Bronchial epithelial cell (primary cell): ENCODE results near the gene RAD21L1. TPM values are rescaled to one million over a fixed set of nuclear protein-coding genes. Genes with fewer than 3 reads are reported as not detected.
"Not testable (repeated sequence)": the region's sequence is repeated elsewhere in the genome, so short reads cannot be mapped to it uniquely, and the experiment has no call there.

Source experiments
- DNase-seq: peaks from one replicate; pipeline ENCODE4 v3.0.0-alpha.2; 2010; ENCODE audit warnings: low read depth
- FAIRE-seq: peaks from 2 replicates; lab custom pipeline; 2011; peaks lifted over from hg19 to GRCh38; lab: Jason Lieb, UNC
- H3K27me3 ChIP-seq: 2 replicates; pipeline ENCODE4 v1.5.1; 2011; ENCODE audit warnings: low read length; ENCODE audit not compliant: control insufficient read depth, insufficient read depth
- H3K36me3 ChIP-seq: 2 replicates; pipeline ENCODE4 v1.5.1; 2011; ENCODE audit warnings: low read length; ENCODE audit not compliant: control insufficient read depth, insufficient read depth
- H3K4me3 ChIP-seq: 2 replicates; pipeline ENCODE4 v1.5.1; 2011; ENCODE audit warnings: mild to moderate bottlenecking, low read depth, low read length, control low read depth
- total RNA-seq: library from RNA; depleted of rRNA; stranded (reverse); fragments of >200 nt; gene quantifications from 2 replicates; pipeline ENCODE4 v1.2.1, GENCODE V29; 2014
- TF ChIP-seq, protein P1 (sequence below): IDR thresholded peaks from 2 replicates; pipeline ENCODE4 v1.5.1; 2011; ENCODE audit warnings: mild to moderate bottlenecking, moderate library complexity, low read length, control low read depth, inconsistent platforms; ENCODE audit not compliant: insufficient read depth, severe bottlenecking

Gene RAD21L1
- total RNA-seq, 1 donor from 2014 or later, result under 0.01 TPM

DNA sequence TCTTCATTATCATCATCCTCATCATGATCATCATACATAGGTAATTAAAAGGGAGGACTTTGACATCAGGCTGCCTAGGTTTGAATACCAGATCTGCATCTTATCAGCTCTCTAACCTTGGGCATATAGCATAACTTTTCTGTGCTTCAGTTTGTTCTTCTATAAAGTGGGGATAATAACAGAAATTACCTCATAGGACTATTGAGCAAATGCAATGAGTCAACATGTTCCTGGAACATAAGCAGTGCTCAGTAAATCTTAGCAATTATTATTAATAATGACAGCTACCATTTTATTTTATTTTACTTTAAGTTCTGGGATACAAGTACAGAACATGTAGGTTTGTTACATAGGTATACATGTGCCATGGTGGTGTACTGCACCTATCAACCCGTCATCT lies 15.3 kb upstream of the RAD21L1 start:
- Histone ChIP-seq H3K4me3 (no peak overlapping the region), H3K27me3 (peaks cover 3% of the 10 kb centered on the region), H3K36me3 (no peaks in the 10 kb centered on the region)
- DNase-seq (peak; percentile 46), FAIRE-seq (no peak)
- TF ChIP-seq, protein P1, sequence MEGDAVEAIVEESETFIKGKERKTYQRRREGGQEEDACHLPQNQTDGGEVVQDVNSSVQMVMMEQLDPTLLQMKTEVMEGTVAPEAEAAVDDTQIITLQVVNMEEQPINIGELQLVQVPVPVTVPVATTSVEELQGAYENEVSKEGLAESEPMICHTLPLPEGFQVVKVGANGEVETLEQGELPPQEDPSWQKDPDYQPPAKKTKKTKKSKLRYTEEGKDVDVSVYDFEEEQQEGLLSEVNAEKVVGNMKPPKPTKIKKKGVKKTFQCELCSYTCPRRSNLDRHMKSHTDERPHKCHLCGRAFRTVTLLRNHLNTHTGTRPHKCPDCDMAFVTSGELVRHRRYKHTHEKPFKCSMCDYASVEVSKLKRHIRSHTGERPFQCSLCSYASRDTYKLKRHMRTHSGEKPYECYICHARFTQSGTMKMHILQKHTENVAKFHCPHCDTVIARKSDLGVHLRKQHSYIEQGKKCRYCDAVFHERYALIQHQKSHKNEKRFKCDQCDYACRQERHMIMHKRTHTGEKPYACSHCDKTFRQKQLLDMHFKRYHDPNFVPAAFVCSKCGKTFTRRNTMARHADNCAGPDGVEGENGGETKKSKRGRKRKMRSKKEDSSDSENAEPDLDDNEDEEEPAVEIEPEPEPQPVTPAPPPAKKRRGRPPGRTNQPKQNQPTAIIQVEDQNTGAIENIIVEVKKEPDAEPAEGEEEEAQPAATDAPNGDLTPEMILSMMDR, result no peak

GRCh38 chr20:1212023-1212422 lies 13.8 kb upstream of the RAD21L1 start:
- Histone ChIP-seq H3K36me3 (no peaks in the 10 kb centered on the region), H3K27me3 (peaks cover 3% of the 10 kb centered on the region), H3K4me3 (no peak overlapping the region)
- no peak for FAIRE-seq
- TF ChIP-seq, protein P1, result no peak
- no peak for DNase-seq

DNA sequence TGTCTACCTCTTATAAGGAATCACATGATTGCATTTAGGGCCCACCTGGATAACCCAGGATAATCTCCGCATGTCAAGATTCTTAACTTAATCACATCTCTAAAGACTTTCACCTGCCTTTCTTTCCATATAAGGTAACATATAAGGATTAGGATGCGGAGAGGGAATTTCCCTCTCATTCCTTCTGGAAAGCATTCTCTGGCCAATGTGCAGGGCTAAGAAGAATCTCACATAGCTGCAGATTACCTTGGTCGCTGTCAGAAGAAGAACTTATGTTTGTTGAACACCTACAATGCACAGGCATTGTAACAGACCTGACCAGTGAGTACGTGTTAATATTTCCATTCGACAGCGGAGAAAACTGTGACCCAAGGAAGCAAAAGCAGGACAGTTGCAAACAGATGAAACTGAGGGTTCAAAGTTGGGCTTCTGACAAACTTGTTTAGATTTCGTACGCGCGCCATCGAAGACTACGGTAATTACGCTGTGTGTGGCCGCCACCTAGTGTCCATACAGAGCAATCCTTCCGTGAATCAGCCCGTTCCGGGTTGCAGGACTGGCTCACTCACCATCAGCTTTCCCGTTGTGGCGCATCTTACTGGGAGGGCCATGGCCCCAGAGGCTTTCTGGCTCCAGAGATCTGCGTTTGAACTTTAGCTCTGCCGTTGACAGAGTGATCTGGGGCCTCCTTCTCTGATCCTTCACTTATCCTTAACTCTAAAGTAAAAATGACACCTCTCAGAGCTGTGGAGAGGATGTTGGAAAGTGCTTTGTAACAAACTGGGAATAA lies 13.0 kb upstream of the RAD21L1 start:
- Histone ChIP-seq H3K36me3 (no peaks in the 10 kb centered on the region), H3K4me3 (no peak overlapping the region), H3K27me3 (peaks cover 1% of the 10 kb centered on the region)
- TF ChIP-seq, protein P1, result peak; percentile 91
- DNase-seq (peak; percentile 51), FAIRE-seq (no peak)

GRCh38 chr20:1214838-1215261 lies 11.0 kb upstream of the RAD21L1 start:
- Histone ChIP-seq H3K4me3 (no peak overlapping the region), H3K27me3 (no peaks in the 10 kb centered on the region), H3K36me3 (no peaks in the 10 kb centered on the region)
- no peak for FAIRE-seq
- TF ChIP-seq, protein P1, result no peak
- DNase-seq, result no peak

- TF ChIP-seq, protein P1, result no peak
- H3K36me3 ChIP-seq, result no peaks in the 10 kb centered on the region
- H3K27me3 ChIP-seq, result no peaks in the 10 kb centered on the region
- no peak overlapping the region for H3K4me3 ChIP-seq
- no peak for FAIRE-seq
- no peak for DNase-seq
Measured at GRCh38 chr20:1215386-1216170, 10.3 kb upstream of the RAD21L1 start.

DNA sequence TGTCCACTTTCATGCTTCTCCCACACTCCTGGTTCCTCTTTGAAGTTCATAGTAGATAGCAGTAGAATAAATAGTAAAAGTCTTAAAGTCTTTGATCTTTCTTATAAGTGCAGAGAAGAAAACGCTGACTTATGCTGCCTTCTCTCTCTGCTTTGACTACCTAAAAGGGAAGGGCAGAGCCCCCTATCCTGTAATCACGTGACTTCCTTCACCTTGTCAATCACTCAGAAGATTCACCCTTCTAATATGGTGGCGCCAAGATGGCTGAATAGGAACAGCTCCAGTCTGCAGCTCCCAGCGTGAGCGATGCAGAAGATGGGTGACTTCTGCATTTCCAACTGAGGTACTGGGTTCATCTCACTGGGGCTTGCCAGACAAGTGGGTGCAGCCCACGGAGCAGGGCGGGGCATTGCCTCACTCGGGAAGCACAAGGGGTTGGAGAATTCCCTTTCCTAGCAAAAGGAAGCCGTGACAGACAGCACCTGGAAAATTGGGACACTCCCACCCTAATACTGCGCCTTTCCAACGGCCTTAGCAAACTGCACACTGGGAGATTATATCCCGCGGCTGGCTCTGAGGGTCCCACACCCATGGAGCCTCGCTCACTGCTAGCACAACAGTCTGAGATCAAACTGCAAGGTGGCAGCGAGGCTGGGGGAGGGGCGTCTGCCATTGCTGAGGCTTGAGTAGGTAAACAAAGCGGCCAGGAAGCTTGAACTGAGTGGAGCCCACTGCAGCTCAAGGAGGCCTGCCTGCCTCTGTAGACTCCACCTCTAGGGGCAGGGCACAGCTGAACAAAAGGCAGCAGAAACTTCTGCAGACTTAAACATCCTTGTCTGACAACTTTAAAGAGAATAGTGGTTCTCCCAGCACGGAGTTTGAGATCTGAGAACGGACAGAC lies 9.1 kb upstream of the RAD21L1 start:
- not testable (repeated sequence) for FAIRE-seq, DNase-seq, H3K27me3 ChIP-seq, H3K4me3 ChIP-seq, H3K36me3 ChIP-seq

DNA sequence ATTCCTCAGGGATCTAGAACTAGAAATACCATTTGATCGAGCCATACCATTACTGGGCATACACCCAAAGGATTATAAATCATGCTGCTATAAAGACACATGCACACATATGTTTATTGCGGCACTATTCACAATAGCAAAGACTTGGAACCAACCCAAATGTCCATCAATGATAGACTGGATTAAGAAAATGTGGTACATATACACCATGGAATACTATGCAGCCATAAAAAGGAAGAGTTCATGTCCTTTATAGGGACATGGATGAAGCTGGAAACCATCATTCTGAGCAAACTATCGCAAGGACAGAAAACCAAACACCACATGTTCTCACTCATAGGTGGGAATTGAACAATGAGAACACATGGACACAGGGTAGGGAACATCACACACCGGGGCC lies 3.1 kb upstream of the RAD21L1 start:
- not testable (repeated sequence) for H3K27me3 ChIP-seq, H3K4me3 ChIP-seq, H3K36me3 ChIP-seq, DNase-seq, FAIRE-seq
